HepG2 (cell line): ENCODE results near the gene CCM2. TPM values are rescaled to one million over a fixed set of nuclear protein-coding genes. Genes with fewer than 3 reads are reported as not detected.

Experiments
- AGO1 ChIP-seq: fragments of 200-400 bp; formaldehyde crosslinking; IDR thresholded peaks from 2 replicates; pipeline ENCODE4 v1.6.1; 2017; ENCODE audit warnings: mild to moderate bottlenecking, low read depth, low read length, moderate library complexity; ENCODE audit not compliant: poor library complexity, severe bottlenecking
- ATAD3A ChIP-seq: sonication (generic); formaldehyde crosslinking; IDR thresholded peaks from 2 replicates; pipeline ENCODE4 v1.4.0; 2020; ENCODE audit warnings: missing genetic modification reagents
- DPF2 ChIP-seq: sonication (generic); formaldehyde crosslinking; IDR thresholded peaks from 2 replicates; pipeline ENCODE4 v1.4.0; 2020; ENCODE audit warnings: mild to moderate bottlenecking, low read depth, missing genetic modification reagents, borderline replicate concordance
- KLF11 ChIP-seq: IDR thresholded peaks from 2 replicates; pipeline ENCODE4 v1.6.1; 2016; ENCODE audit warnings: missing compliant biosample characterization
- MXD1 ChIP-seq: sonication (generic); formaldehyde crosslinking; IDR thresholded peaks from 2 replicates; pipeline ENCODE4 v1.4.0; 2020; ENCODE audit warnings: mild to moderate bottlenecking, missing genetic modification reagents
- NPAS2 ChIP-seq: sonication (generic); formaldehyde crosslinking; IDR thresholded peaks from 2 replicates; pipeline ENCODE4 v1.8.0; 2022; ENCODE audit warnings: mild to moderate bottlenecking, missing genetic modification reagents, borderline replicate concordance
- PAXIP1 ChIP-seq: sonication (generic); formaldehyde crosslinking; conservative IDR thresholded peaks from 2 replicates; pipeline ENCODE4 v1.4.0; 2020; ENCODE audit warnings: mild to moderate bottlenecking, missing genetic modification reagents, moderate library complexity
- PCBP2 ChIP-seq: fragments of 200-400 bp; formaldehyde crosslinking; optimal IDR thresholded peaks from 2 replicates; pipeline ENCODE3; 2018; ENCODE audit warnings: low read length, low read depth; ENCODE audit not compliant: poor library complexity, severe bottlenecking
- PHF21A ChIP-seq: sonication (generic); formaldehyde crosslinking; IDR thresholded peaks from 2 replicates; pipeline ENCODE4 v1.5.0; 2020; ENCODE audit warnings: mild to moderate bottlenecking, missing genetic modification reagents
- RFX3 ChIP-seq: IDR thresholded peaks from 2 replicates; pipeline ENCODE4 v1.6.1; 2016; ENCODE audit warnings: missing biosample characterization, missing genetic modification reagents
- SOX5 ChIP-seq: IDR thresholded peaks from 2 replicates; pipeline ENCODE4 v1.6.1; 2016; ENCODE audit warnings: borderline replicate concordance
- ZGPAT ChIP-seq: IDR thresholded peaks from 2 replicates; pipeline ENCODE4 v1.6.1; 2016; ENCODE audit warnings: mild to moderate bottlenecking
- ZNF17 ChIP-seq: sonication (generic); formaldehyde crosslinking; IDR thresholded peaks from 2 replicates; pipeline ENCODE4 v1.5.0; 2020; ENCODE audit warnings: mild to moderate bottlenecking, missing genetic modification reagents
- ZNF574 ChIP-seq: sonication (generic); formaldehyde crosslinking; IDR thresholded peaks from 2 replicates; pipeline ENCODE4 v1.4.0; 2020; ENCODE audit warnings: missing genetic modification reagents
- ZNF839 ChIP-seq: sonication (generic); formaldehyde crosslinking; IDR thresholded peaks from 2 replicates; pipeline ENCODE4 v1.4.0; 2020; ENCODE audit warnings: missing genetic modification reagents, mild to moderate bottlenecking, borderline replicate concordance
- ZZZ3 ChIP-seq: sonication (generic); formaldehyde crosslinking; IDR thresholded peaks from 2 replicates; pipeline ENCODE4 v1.4.0; 2020; ENCODE audit warnings: missing genetic modification reagents, mild to moderate bottlenecking, borderline replicate concordance
- polyA plus RNA-seq, 8 experiments: library from polyadenylated mRNA; depleted of rRNA in 3 of 8; stranded (reverse) in 7 of 8; unstranded in 1 of 8; fragments of >200 nt; fragmentation: Illumina TruSeq in 4 of 8; extraction: Trizol in 4 of 8; gene quantifications; 2 replicates each; pipeline versions ENCODE4 v1.2.1 to v1.2.3, GENCODE V29; 2011 to 2016; ENCODE audit warnings: low read depth in 4 of 8, missing spikeins in 1 of 8, mixed read lengths in 1 of 8; ENCODE audit not compliant: insufficient read depth in 1 of 8
- total RNA-seq, 5 experiments: library from RNA; depleted of rRNA; stranded (reverse); fragments of >200 nt; fragmentation: Illumina TruSeq; extraction: Trizol; gene quantifications; 2 replicates each; pipeline ENCODE4 v1.2.3, GENCODE V29; 2016; ENCODE audit warnings: low read depth in 1 of 5
- TF ChIP-seq, protein P1 (sequence below): sonication (generic); formaldehyde crosslinking; IDR thresholded peaks from 2 replicates; pipeline ENCODE4 v1.5.0; 2020; ENCODE audit warnings: missing genetic modification reagents
- TF ChIP-seq, protein P2 (sequence below): sonication (generic); formaldehyde crosslinking; IDR thresholded peaks from 2 replicates; pipeline ENCODE4 v1.8.1; 2023; ENCODE audit warnings: mild to moderate bottlenecking, missing genetic modification reagents

The CCM2 gene
- total and polyA plus RNA-seq, 2 of the 13 experiments (the other 11 are each of a cell fraction or from before 2014, with no cell fraction given): 13.7 to 15.8 TPM

GRCh38 chr7:44999245-45000092 lies 532 bp upstream of the CCM2 start (continued):
- TF ChIP-seq PHF21A (peak; percentile 50; the same call in 1 of the 2 replicates), ZNF17 (CRISPR knock-in tag) (no peak), AGO1 (no peak), DPF2 (no peak), ZZZ3 (CRISPR knock-in tag) (no peak), RFX3 (CRISPR knock-in tag) (no peak), KLF11 (CRISPR knock-in tag) (no peak), NPAS2 (CRISPR knock-in tag) (no peak), SOX5 (no peak), PCBP2 (no peak), ZNF839 (no peak), ZNF574 (peak; percentile 55), ZGPAT (no peak; the same call in 1 of the 2 replicates), MXD1 (CRISPR knock-in tag) (no peak), PAXIP1 (CRISPR knock-in tag) (peak; percentile 40), ATAD3A (CRISPR knock-in tag) (no peak)
- TF ChIP-seq, protein P1, sequence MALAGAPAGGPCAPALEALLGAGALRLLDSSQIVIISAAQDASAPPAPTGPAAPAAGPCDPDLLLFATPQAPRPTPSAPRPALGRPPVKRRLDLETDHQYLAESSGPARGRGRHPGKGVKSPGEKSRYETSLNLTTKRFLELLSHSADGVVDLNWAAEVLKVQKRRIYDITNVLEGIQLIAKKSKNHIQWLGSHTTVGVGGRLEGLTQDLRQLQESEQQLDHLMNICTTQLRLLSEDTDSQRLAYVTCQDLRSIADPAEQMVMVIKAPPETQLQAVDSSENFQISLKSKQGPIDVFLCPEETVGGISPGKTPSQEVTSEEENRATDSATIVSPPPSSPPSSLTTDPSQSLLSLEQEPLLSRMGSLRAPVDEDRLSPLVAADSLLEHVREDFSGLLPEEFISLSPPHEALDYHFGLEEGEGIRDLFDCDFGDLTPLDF (CRISPR knock-in tag): no peak
- TF ChIP-seq, protein P2, sequence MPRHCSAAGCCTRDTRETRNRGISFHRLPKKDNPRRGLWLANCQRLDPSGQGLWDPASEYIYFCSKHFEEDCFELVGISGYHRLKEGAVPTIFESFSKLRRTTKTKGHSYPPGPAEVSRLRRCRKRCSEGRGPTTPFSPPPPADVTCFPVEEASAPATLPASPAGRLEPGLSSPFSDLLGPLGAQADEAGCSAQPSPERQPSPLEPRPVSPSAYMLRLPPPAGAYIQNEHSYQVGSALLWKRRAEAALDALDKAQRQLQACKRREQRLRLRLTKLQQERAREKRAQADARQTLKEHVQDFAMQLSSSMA: no peak
